ENCODE data around the gene HOXD13. TPM values are rescaled to one million over a fixed set of nuclear protein-coding genes. Genes with fewer than 3 reads are reported as not detected.

Gene HOXD13
- polyA plus RNA-seq, 1 donor: not detected

DNA sequence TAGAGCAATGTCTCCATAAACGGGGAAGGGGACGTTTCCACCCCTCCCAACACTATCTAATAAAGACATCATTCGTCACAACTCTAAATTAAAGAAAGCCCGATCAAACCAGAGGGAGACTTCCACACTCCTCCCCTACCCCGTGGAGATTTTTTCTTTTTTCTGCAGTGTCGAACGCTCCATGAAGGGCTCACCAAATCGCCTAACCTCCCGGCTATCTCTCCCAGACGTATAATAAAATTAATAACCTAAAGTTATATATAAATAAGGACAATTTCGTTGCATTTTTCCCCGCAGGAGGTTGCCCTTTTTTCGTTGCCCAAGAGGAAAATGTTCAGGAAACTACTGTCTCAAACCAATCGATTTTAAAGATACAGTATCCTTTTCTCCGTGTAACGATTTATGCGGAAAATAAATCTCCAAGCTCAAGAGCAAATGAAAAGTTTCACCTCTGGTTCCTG is 11.1 kb upstream of the HOXD13 start:
- DNase-seq: no peak

DNA sequence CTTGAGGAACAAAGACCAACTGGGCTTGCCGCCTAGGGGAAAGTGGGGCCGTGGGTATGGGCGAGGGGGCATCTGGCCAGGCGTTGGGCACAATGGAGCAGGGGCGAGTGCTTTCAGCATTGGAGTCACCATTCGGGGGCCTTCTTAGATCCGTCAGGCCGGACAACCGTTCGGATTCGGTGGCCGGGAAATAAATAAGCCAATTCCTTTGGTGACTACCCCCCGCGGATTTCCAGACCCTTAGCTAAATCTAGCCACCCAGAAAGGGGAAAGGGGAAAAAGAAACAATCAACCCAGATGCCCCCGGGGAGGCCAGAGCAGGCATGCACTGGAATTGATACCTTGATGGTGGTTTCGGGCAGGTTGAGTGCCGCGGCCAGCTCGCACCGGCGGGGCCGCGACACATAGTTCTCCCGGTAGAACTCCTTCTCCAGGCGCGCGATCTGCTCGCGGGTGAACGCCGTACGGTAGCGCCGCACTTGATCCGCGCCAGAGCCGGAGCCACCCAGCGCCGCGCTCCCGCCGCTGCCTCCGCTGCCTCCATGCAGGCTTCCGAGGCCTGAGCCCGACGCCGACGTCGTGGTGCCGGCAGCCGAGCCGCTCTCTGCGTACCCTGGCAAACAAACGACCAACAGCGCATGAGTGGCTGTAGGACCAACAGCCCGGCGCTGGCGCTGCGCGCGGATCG is 10.5 kb upstream of the HOXD13 start:
- no peak for DNase-seq

DNA sequence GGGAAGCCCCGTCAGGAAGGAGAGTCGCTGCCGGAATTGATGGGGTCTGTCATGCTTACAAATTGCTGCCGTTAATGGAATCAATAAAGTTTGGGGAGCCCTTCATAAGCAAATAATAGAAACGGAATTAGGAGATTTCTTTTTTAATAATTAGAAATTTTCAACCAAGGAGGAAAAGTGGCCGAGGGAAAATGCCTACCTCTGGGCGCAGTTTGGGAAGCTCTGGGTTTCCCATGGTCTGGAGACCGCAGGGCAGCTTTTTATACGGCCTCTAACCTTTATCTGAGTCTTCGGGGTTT is 10.0 kb upstream of the HOXD13 start:
- DNase-seq: no peak

DNA sequence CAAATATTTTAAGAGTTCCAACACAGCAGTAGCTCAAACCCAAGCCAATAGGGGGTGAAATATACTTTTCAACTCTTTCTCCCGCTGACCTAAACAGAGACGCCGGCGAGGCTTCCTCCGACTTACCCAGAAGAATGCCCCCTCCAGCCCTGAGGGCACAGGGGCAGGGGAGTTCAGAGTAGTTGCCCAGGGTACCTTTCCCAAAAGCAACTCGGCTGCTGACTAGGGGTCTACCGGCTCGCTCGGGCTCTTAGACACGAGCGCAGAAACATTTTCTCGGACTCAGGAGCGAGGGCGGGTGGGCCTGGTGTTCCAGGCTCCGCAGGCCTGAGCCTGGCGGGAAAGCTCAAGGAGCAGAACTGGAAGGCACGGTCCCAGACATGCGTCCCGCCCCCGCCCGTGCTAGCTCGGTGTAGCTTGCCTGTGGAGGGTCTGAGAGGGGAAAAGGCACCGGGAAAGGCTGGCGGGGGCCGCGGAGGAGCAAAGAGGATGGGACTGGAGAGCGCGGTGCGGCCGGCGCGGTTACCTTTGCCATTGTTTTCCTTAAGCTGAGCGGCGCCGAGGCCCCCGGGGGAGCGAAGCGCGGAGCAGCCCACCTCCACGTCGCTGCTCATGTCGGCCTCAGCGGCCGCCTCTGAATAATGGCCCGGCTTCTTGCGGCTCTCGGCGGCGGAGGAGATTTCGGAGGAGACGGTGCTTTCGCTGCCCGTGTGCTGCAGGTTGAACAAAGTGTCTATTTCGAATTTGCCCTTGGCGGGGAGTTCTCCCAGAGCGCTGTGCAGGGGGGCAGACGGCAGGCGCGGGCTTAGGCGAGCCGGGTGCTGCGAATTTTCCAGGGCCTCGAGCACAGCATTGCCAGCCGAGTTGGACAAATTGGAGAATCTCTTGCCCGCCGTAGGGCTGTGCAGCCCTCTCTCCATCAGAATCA is 9.4 kb upstream of the HOXD13 start:
- no peak for DNase-seq

DNA sequence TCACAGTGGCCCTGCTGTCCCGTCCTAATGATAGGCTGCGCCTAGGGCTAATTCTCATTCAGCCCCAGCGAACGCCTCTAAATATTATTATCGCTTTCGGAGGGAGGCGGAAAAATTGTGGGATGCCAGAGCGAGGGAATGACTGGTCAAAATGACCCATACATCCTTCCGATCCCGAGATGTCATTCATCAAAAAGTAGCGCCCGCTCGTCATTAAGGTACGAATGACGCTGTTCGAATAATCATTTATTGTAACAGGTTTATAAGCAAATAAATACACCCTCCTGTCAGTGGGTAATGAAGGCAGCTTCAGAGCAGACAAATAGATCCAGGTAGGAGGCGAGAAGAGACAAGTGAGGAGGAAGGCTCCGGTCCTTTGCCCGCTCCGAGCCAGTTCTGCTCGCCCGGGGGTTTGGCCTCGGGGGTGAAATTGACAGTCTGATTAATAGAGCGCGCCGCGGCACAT is 8.7 kb upstream of the HOXD13 start, which contains the start of gene EVX2:
EVX2 (minus strand) TSS at position 167 of the 466 bp plus-strand sequence. CDS start 186 bp downstream, outside the sequence.
- DNase-seq: no peak

DNA sequence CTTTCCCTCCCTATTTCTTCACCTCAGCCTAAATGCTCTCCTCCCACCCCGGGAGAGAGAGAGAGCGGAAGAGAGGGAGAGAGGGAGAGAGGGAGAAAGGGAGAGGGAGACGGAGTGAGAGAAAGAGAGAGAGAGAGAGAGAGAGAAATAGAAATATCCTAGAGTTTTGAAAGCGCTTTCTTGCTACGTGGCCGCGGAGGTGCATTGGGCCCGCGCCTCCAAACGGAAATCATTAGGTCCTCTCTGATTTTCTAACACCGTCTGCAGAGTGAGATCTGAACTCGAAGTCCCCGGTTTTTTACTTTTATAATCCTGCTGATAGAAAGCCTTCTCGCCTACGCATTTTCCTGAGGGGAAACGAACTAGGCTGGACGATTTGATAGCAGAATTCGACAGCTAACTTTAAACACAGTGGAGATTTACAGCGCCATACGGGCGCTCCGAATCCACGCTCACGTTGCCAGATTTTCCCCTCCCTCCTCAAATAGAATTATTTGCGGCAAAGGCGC is 7.9 kb upstream of the HOXD13 start:
- no peak for DNase-seq

DNA sequence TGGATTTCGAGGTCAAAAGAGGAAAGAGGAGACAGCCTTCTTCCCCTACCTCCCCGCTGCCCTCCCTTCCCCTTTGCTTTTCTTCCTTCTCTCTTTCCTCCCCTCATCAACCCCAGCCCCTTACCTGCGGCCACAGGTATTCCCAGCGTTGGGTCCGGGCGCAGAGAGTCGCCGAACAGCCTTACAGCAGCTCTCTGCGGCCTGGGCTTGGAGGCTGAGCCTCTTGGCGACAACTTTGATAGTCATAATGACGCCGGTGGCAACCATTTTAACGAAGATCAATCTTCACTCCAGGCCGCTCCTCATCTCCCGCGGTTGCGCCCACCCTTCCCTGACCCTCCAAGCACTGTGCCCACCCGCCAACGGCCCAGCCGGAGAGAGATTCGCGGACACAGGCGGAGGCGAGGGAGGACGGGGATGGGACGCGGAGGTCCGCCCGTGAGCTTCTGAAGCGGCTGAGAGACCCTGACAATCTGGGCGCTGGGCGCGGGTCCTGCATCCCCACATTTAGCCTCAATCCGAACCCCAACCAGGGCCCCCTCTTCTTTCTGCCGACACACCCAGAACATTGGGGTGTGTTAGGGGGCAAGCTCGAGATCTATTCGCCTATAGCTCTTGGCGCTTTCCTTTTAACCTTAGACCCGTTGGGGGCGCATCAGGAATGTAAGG is 7.3 kb upstream of the HOXD13 start:
- no peak for DNase-seq

DNA sequence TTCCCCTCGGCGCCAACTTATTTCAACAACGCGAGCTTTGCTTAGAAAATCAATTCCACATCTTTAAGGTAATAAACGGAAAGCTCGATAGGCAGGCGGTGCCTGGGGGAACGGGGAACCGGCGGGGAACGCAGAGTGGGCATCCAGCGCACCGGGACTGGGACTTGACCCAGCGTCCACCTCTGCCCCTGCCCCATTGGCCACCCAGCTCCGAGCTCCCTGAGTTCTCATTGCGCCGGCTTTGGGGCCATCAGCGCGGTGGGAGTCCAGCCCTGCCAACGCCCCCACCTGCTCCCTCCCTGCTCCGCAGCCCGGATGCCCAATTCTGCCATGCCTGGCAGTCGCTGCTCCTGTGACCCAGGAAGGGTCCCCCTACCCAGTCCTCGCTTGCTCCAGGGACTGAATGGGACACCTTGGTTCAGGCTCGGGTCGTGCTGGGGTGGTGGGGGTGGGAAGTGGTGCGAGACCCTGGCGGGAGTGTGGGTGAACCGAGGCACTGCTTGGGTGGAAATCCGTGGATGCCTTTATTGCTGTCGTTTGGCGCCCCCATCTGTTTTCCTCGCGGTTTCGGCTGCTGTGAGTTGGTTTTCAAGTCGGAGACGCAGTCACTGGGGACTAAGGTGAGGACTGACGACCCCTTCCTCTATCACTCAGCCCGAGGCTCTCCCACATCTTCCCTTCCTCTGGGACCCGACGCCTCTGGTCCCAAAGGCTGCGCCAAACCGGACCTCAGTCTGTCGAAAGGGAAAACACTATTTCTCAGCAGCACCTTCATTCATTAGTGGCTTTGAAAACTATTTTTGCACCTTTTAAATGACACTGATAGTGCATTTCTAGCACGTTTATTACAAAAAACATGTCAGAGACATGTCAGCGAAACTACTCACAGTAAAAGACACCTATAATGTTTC is 6.4 kb upstream of the HOXD13 start:
- DNase-seq: no peak

DNA sequence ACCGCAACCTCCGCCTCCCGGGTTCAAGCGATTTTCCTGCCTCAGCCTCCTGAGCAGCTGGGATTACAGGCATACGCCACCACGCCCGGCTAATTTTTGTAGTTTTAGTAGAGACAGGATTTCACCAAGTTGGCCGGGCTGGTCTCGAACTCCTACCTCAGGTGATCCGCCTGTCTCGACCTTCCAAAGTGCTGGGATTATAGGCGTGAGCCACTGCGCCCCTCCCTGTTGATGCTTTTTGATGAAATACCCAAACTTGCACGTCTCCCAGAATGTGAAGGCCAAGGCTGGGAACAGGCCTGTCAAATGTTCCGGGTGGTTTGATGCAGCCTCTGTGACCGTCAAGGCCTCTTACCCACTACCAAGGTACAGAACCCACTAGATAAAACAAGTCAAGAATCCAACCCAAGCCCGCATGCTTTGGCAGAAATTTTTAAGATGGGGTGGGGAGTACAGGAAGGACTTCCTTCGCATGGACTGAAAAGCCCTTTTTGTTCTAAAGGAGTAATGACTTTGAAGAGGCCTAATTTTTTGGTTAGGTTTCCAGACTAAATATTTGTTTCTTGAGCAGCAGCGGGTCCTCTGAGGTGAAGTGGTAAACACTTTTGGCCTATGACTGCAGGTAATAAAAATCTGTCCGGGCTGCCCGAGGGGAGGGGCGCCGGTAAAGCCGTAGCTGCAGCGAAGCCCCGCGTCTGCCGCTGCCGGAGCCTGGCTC is 5.0 kb upstream of the HOXD13 start:
- no peak for DNase-seq

DNA sequence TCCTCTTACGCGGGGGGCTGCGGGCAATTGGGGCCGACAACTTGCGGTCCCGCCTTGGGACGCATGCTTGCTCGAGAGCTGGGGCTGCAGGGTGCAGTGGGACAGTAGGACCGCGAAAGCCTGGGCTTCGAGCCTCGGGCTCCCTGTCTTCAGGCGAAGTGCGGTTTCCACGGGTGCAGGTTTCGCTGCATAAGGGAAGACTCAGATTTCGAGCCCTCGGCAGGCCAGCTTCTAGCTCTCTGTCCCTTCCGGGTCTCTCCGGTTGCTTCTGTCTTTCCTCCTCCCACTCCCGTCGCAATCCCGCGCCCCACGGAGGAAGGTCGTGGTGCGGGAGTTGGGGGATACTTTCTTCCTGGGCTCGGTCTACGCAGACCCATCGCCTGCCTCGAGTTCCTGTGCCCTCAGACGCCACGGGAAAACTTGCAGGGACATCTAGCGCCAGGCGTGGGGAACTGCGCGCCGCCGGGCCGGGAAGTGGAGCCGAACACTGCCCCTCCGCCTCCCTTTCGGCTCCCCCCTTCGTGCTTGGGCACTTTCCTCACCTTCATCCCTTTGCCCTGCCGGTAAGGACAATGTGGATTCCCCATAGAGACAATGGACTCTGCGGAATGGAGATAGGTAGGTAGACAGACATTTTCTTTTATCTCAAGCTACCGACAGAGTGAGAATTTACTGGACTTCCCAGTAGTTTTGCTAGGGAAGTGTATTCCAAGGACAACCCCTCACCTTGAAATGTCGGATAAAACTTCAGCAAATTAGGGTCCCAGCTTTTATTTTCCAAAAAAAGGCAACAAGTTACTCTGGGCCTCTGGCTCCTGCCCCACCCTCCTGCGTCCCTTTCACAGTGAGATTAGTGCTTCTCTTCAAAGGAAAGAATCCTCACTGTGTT is 4.2 kb upstream of the HOXD13 start:
- no peak for DNase-seq

DNA sequence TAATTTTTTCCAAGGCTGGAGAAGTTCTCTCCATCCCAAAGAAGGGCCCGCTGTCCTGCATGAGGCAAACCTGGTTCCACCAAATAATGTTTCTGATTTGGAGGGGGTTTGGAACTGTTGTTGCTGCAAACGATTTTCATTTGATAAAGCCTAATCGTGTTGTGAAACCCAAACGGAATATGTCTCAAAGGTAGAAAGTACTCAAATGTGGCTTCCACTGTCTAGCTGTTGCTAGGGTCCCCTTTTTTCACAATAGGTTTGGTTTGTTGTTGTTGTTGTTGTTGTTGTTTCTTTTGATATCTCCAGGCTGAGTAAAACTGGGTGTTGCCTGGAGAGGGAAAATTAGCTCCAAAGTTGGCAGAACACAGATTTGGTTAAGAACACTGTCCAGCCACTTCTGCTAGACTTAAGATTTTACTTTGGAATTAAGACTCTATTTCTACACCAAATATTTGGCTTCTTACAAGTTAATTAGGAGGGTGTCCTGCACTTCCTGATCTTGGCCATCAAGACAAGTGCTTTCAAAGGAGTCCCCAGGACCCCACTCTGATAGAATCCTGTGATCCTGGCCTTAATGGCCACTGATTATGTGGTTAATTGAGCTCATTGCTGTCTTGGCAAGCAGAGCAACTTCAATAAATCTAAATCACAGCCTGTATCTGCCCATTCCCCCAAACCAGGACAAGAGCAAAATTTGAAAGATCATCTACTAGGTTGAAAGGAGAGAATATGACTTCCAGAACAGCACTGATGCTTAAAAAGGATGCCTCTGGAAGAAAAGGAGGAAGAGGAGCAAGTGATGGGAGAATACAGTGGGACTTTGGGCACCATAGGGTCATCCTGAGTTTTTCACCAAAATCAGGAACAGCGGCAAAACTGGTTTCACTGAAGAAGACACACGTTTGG is 3.3 kb upstream of the HOXD13 start:
- DNase-seq: no peak

DNA sequence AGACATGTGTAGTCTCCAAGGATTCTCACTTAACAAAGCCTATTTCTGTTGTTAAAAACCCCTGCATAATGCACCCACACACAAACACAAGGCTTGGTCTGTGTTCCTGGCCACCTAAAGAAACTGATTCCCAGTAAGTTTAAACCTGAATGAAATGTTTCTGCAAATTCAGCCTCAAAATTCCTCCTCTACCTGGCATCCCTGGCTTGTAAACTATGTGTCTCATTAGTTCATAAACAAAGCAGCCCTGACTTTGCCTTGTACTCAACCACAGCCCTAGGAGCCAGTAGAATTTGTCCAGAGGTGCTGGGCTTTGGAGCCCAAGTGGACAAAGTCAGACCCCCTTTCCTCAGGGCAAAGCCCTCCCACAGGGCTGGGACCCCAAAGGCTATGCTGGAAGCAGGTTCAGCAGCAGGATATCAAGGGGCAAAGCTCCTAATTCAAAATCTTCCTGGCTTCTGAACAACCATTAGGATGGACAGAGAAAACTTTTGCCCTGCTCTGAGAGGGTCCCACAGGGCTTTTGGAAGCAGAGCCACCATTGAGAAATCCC is 2.6 kb upstream of the HOXD13 start:
- no peak for DNase-seq

DNA sequence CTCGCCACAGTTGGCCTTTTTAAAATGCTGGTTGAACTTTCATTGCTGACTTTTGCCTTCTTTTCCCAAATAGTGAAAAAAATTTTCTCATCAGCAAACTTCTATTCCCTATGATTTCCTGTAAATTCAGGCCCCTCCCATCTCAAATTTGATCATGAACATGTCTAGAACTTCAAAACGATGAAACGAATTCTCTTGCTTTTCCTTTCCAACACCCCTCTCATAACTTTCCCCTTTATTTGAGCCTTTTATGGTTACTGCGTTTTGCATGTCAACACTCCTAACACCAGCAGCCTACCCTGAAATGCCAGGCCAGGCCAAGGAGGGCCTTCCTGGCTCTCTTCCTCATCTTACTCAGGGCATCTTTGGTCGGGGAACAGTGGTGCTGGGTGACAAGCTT is 1.7 kb upstream of the HOXD13 start:
- DNase-seq: no peak

DNA sequence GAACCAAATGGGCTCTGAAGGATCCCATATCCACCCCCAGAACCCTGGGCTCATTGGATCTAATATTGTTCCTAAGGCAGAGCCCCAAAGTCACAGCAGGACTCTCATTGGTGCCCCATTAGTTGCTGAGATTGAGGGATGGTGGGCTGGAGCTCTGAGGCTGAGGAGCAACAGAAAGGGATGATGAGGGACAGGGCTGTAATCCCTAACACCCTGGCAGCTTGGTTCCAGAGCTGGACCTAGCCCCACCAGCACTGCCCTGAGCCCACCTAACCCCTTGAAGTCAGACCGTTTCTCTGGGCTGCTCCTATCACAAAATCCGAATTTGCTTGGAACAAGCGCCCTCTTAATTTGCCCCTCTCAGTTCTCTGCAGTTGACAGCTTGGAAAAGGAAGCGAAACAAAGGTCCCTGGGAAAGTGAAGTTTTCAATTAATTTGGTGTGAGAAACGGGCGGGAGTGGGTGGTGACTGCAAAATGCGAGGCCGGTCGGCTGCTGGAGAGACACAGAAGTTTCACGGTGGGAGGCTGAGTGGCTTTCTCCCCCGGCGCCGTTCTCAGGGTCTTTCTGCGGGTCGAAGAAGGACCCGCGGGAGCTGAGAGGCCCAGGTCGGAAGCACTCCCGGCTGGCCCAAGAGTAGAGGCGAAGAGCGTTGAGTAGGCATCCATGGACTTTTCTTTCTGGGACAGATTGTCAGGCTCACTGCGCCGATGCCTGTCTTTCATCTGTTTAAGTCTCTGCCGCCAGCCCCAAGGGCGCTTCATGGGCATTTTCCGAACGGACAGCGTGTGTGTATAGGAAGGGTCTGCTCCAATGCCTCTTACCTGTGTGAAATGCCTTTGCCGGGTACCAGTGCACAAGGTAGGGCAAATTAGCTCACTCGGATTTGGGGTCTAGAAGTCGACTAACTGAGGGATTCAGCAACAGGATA is 927 bp upstream of the HOXD13 start:
- no peak for DNase-seq

DNA sequence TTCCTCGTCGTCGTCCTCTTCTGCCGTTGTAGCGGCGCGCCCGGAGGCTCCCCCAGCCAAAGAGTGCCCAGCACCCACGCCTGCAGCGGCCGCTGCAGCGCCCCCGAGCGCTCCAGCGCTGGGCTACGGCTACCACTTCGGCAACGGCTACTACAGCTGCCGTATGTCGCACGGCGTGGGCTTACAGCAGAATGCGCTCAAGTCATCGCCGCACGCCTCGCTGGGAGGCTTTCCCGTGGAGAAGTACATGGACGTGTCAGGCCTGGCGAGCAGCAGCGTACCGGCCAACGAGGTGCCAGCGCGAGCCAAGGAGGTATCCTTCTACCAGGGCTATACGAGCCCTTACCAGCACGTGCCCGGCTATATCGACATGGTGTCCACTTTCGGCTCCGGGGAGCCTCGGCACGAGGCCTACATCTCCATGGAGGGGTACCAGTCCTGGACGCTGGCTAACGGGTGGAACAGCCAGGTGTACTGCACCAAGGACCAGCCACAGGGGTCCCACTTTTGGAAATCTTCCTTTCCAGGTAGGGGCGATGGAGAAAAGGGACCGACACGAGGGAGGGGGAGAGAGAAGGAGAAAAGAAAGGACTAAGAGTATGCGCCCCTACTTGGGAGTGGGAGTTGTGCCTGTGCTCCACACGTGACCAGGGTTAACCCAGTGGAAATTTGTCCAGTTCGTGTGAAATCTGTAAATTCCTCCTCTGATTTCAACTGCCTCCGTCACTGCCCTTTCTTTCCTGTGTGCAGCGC is 800 bp downstream of the HOXD13 start:
- DNase-seq: no peak

DNA sequence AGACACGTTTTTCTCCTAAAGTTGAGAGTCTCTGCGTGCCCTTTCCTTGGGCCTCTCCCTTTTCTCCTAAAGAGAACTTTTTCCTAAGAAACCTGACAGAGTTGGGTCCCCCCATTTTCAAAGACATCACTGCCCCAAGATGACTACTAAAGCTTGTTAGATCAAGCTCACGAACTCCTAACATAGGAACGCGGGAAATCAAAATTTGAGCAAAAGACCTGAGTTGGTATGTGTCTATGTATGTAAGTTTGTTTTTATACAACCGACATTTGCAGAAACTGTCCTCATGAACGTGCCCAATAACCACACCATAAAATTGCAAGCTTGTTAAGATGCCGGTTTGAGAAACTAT is 1.4 kb downstream of the HOXD13 start:
- no peak for DNase-seq

DNA sequence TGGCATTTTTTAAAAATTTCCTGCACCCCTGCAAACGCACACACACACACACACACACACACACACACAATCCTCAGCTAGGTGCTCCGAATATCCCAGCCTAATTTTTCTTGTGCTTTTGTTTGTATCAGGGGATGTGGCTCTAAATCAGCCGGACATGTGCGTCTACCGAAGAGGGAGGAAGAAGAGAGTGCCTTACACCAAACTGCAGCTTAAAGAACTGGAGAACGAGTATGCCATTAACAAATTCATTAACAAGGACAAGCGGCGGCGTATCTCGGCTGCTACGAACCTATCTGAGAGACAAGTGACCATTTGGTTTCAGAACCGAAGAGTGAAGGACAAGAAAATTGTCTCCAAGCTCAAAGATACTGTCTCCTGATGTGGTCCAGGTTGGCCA is 1.8 kb downstream of the HOXD13 start:
- DNase-seq: no peak

Measured in hindlimb muscle (tissue), 1 donor.